ENCODE results near the gene ZWINT. TPM values are rescaled to one million over a fixed set of nuclear protein-coding genes. Genes with fewer than 3 reads are reported as not detected.

Gene ZWINT
- total RNA-seq, 4 donors from 2014 or later, result 0.63 to 3.9 (median 2.4) TPM; not detected in 1

- WGBS, 2 donors, result 93 to 96% methylated on average over 3 of the region's 3 CpGs
- H3K27ac ChIP-seq, result no peak overlapping the region
Observed at GRCh38 chr10:56317603-56318002, 43.5 kb downstream of the ZWINT start.

GRCh38 chr10:56316603-56317002 lies 44.5 kb downstream of the ZWINT start:
- H3K27ac ChIP-seq, result no peak overlapping the region
- H3K4me3 ChIP-seq, result no peak overlapping the region
- no peaks in the 10 kb centered on the region for H3K4me1 ChIP-seq
- H3K36me3 ChIP-seq, result no peaks in the 10 kb centered on the region
- TF ChIP-seq EP300 (IDR thresholded peaks at IDR 0.05) (no peak), CTCF (IDR thresholded peaks at IDR 0.05) (no peak), POLR2A (IDR thresholded peaks at IDR 0.05) (no peak)
- DNase-seq (ENCODE audit: low spot score in 2 of 2), result no peak
- no peaks in the 10 kb centered on the region for H3K27me3 ChIP-seq
- H3K9me3 ChIP-seq, result peaks cover 0 to 3% (median 0%) of the 10 kb centered on the region in 4 donors

More at GRCh38 chr10:56317603-56318002, 43.5 kb downstream of the ZWINT start:
- no peak for DNase-seq (ENCODE audit: low spot score in 2 of 2)
- Histone ChIP-seq H3K9me3 (peaks cover 0 to 3% (median 0%) of the 10 kb centered on the region in 4 donors), H3K36me3 (no peaks in the 10 kb centered on the region), H3K4me1 (no peaks in the 10 kb centered on the region), H3K4me3 (no peak overlapping the region), H3K27me3 (no peaks in the 10 kb centered on the region)
- TF ChIP-seq CTCF (IDR thresholded peaks at IDR 0.05) (no peak), EP300 (IDR thresholded peaks at IDR 0.05) (no peak), POLR2A (IDR thresholded peaks at IDR 0.05) (no peak)

Measured in tibial nerve (tissue), 4 donors.